GM18907 (cell line): ENCODE results near the gene ECE1.
"Not testable (repeated sequence)": the region's sequence is repeated elsewhere in the genome, so short reads cannot be mapped to it uniquely, and the experiment has no call there.

Experiments
- ATAC-seq: cut with Tn5 transposase; IDR thresholded peaks from one replicate; pipeline ENCODE4 v1.9.1; 2021; ENCODE audit warnings: mild to moderate bottlenecking, moderate library complexity; ENCODE audit not compliant: unreplicated experiment

ECE1 gene

GRCh38 chr1:21232044-21232443 is 58.2 kb downstream of the ECE1 start:
- ATAC-seq, result no peak

GRCh38 chr1:21229246-21230000 is 60.8 kb downstream of the ECE1 start:
- no peak for ATAC-seq

GRCh38 chr1:21228224-21228623 is 62.0 kb downstream of the ECE1 start:
- not testable (repeated sequence) for ATAC-seq

GRCh38 chr1:21225065-21225464 is 65.2 kb downstream of the ECE1 start:
- ATAC-seq, result no peak

GRCh38 chr1:21220815-21221214 is 69.4 kb downstream of the ECE1 start:
- no peak for ATAC-seq

- no peak for ATAC-seq
These were observed 70.6 kb downstream of the ECE1 start for GRCh38 chr1:21219674-21220073.

- no peak for ATAC-seq
These were observed 72.3 kb downstream of the ECE1 start for GRCh38 chr1:21217812-21218596.

- ATAC-seq, result no peak
These were observed 73.1 kb downstream of the ECE1 start for GRCh38 chr1:21216835-21217811.

GRCh38 chr1:21212126-21212525 is 78.1 kb downstream of the ECE1 start:
- no peak for ATAC-seq

GRCh38 chr1:21208137-21208700 is 82.0 kb downstream of the ECE1 start:
- ATAC-seq, result not testable (repeated sequence)

GRCh38 chr1:21206117-21206516 is 84.1 kb downstream of the ECE1 start:
- ATAC-seq, result no peak

GRCh38 chr1:21205416-21205815 is 84.8 kb downstream of the ECE1 start:
- no peak for ATAC-seq

GRCh38 chr1:21201650-21202049 is 88.6 kb downstream of the ECE1 start:
- ATAC-seq, result no peak

GRCh38 chr1:21201238-21201637 is 89.0 kb downstream of the ECE1 start:
- not testable (repeated sequence) for ATAC-seq

GRCh38 chr1:21200767-21201166 is 89.5 kb downstream of the ECE1 start:
- ATAC-seq, result no peak

GRCh38 chr1:21198929-21199328 is 91.3 kb downstream of the ECE1 start:
- ATAC-seq, result no peak

- no peak for ATAC-seq
These were observed 97.4 kb downstream of the ECE1 start for GRCh38 chr1:21192871-21193270.

- ATAC-seq, result no peak
These were observed 98.0 kb downstream of the ECE1 start for GRCh38 chr1:21192284-21192683.

- ATAC-seq, result not testable (repeated sequence)
These were observed 99.5 kb downstream of the ECE1 start for GRCh38 chr1:21190771-21191170.

- no peak for ATAC-seq
These were observed 100.3 kb downstream of the ECE1 start for GRCh38 chr1:21189906-21190500.
